PC-3 (cell line): ENCODE data around the gene CHD2. TPM values are rescaled to one million over a fixed set of nuclear protein-coding genes. Genes with fewer than 3 reads are reported as not detected.
A peak's percentile ranks its signal among the peaks of the same experiment; 100 is the strongest.

Experiments used
- ATAC-seq: fragments of 200-7000 bp; cut with Tn5 transposase; 2 replicates; pipeline ENCODE4 v1.9.1; 2020; ENCODE audit warnings: mild to moderate bottlenecking, moderate library complexity
- BruUV-seq: library from RNA; stranded (reverse); fragments of 400-500 nt; replicated peaks from 2 replicates; lab custom pipeline; 2021; lab: Mats Ljungman, UMichigan
- CTCF ChIA-PET: fragments of 300-600 bp; sonication (Branson Sonifier 250); formaldehyde crosslinking; loops from one replicate; lab custom pipeline; 2022; ENCODE audit warnings: antibody characterized with exemption; lab: Charles Lee
- POLR2A ChIA-PET: fragments of 300-600 bp; sonication (Branson Sonifier 250); formaldehyde crosslinking; loops from one replicate; lab custom pipeline; 2022; ENCODE audit warnings: antibody characterized with exemption; ENCODE audit not compliant: unreplicated experiment; lab: Charles Lee
- DNase-seq: peaks from one replicate; pipeline ENCODE4 v3.0.0-alpha.2; 2015
- H2AFZ ChIP-seq: fragments of 300-600 bp; sonication (generic); 2 replicates; pipeline ENCODE4 v1.6.0; 2016; ENCODE audit warnings: antibody characterized with exemption, low read length
- H3F3A ChIP-seq: fragments of 300-600 bp; sonication (generic); one replicate; pipeline ENCODE4 v1.6.0; 2017; ENCODE audit warnings: antibody characterized with exemption, low read length, control low read depth, mild to moderate bottlenecking; ENCODE audit not compliant: unreplicated experiment
- H3K27ac ChIP-seq: fragments of 300-600 bp; sonication (generic); 2 replicates; pipeline ENCODE4 v1.5.1; 2016; ENCODE audit warnings: mild to moderate bottlenecking, low read length
- H3K27me3 ChIP-seq: fragments of 300-600 bp; sonication (generic); 2 replicates; pipeline ENCODE4 v1.6.1; 2016; ENCODE audit warnings: low read length, mixed read lengths
- H3K36me3 ChIP-seq: fragments of 300-600 bp; sonication (generic); 2 replicates; pipeline ENCODE4 v1.6.1; 2016; ENCODE audit warnings: low read depth, mixed run types, low read length, mixed read lengths
- H3K4me1 ChIP-seq: fragments of 300-600 bp; sonication (generic); 2 replicates; pipeline ENCODE4 v1.5.1; 2016; ENCODE audit warnings: low read length; ENCODE audit not compliant: insufficient read depth
- H3K4me2 ChIP-seq: fragments of 300-600 bp; sonication (generic); 2 replicates; pipeline ENCODE4 v1.6.0; 2016; ENCODE audit warnings: low read length
- H3K4me3 ChIP-seq: fragments of 300-600 bp; sonication (generic); 2 replicates; pipeline ENCODE4 v1.5.1; 2016; ENCODE audit warnings: mild to moderate bottlenecking, low read length, mixed read lengths
- H3K79me2 ChIP-seq: fragments of 300-600 bp; sonication (generic); 2 replicates; pipeline ENCODE4 v1.6.1; 2017; ENCODE audit warnings: low read length, mixed read lengths
- H3K9ac ChIP-seq: fragments of 300-600 bp; sonication (generic); 2 replicates; pipeline ENCODE4 v1.6.0; 2016; ENCODE audit warnings: mild to moderate bottlenecking, low read length
- H3K9me2 ChIP-seq: fragments of 300-600 bp; sonication (generic); replicated peaks from 2 replicates; pipeline ENCODE4 v1.6.1; 2016; ENCODE audit warnings: mixed run types, low read length, mixed read lengths
- H3K9me3 ChIP-seq: fragments of 300-600 bp; sonication (generic); 2 replicates; pipeline ENCODE4 v1.6.1; 2016; ENCODE audit warnings: low read length, mixed read lengths
- H4K20me1 ChIP-seq: fragments of 300-600 bp; sonication (generic); 2 replicates; pipeline ENCODE4 v1.6.1; 2016; ENCODE audit warnings: low read length, mixed read lengths
- CTCF ChIP-seq: fragments of 300-600 bp; sonication (generic); conservative IDR thresholded peaks from 2 replicates; pipeline ENCODE4 v1.5.1; 2017; ENCODE audit warnings: antibody characterized with exemption, low read depth, mild to moderate bottlenecking, low read length
- EZH2 ChIP-seq: fragments of 300-600 bp; sonication (generic); IDR thresholded peaks from one replicate; pipeline ENCODE4 v1.6.1; 2017; ENCODE audit warnings: antibody characterized with exemption, mild to moderate bottlenecking, low read length; ENCODE audit not compliant: unreplicated experiment
- EZH2phosphoT487 ChIP-seq: fragments of 300-600 bp; sonication (generic); IDR thresholded peaks from 2 replicates; pipeline ENCODE4 v1.6.1; 2018; ENCODE audit warnings: mild to moderate bottlenecking, antibody characterized with exemption, low read length, borderline replicate concordance
- intact Hi-C: fragments of 100-400 bp; cut with micrococcal nuclease; formaldehyde crosslinking; loops from 2 replicates; pipeline ENCODE4 v1.9.0; 2023
- total RNA-seq: library from RNA; depleted of rRNA; stranded (reverse); fragments of >200 nt; gene quantifications from 2 replicates; pipeline ENCODE4 v1.2.3, GENCODE V29; 2014

CHD2 gene
- total RNA-seq, 1 experiment from 2014 or later, result 42.7 TPM

DNA sequence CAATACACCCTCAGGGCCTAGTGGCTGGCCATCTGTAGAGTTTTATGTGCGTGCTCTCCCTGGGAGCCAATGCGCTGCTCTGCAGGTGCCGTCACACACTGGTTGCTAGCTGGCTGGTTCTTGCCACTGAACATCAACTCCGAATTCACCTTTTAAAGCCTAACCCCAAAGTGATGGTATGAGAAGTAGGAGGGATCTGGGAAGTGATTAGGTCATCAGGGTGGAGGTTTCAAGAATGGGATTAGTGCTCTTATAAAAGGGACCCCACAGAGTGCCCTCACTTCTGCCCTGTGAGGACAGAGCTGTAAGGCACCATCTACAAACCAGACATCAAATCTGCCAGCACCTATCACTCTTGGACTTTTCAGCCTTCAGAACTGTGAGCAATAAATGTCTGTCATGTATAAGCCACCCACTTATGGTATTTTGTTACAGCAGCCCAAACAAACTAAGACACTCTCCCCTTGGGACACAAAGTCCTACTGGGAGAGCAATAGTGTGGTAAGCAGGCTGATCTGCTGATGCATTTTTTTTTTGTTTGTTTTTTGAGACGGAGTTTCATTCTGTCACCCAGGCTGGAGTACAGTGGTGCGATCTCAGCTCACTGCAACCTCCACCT lies 168.6 kb downstream of the CHD2 start:
- Histone ChIP-seq H4K20me1 (no peaks in the 10 kb centered on the region), H3K4me3 (no peak overlapping the region), H3K9ac (no peak overlapping the region), H3K79me2 (no peaks in the 10 kb centered on the region), H3K4me1 (peaks cover 23% of the 10 kb centered on the region), H3K27ac (no peak overlapping the region), H3K4me2 (no peak overlapping the region), H2AFZ (no peak overlapping the region), H3F3A (no peaks in the 10 kb centered on the region), H3K27me3 (peaks cover 23% of the 10 kb centered on the region), H3K9me3 (no peaks in the 10 kb centered on the region), H3K9me2 (no peaks in the 10 kb centered on the region), H3K36me3 (no peaks in the 10 kb centered on the region)
- ChIA-PET CTCF (no interaction called here), POLR2A (no interaction called here)
- ATAC-seq (no peak), DNase-seq (no peak)
- intact Hi-C loops, result no loop called here
- BruUV-seq, result no TSS peak
- TF ChIP-seq EZH2phosphoT487, result no peak
- TF ChIP-seq CTCF, result no peak
- TF ChIP-seq EZH2, result no peak

GRCh38 chr15:93070132-93070531 lies 170.0 kb downstream of the CHD2 start:
- no peak overlapping the region for H2AFZ ChIP-seq
- ATAC-seq (no peak), DNase-seq (peak; percentile 30)
- H3K4me3 ChIP-seq, result no peak overlapping the region
- peaks cover 15% of the 10 kb centered on the region; the same call in 1 of the 2 replicates for H3K4me1 ChIP-seq
- no peak overlapping the region for H3K4me2 ChIP-seq
- H3K9me2 ChIP-seq, result no peaks in the 10 kb centered on the region
- H3K36me3 ChIP-seq, result no peaks in the 10 kb centered on the region
- CTCF ChIA-PET, result no interaction called here
- H3F3A ChIP-seq, result no peaks in the 10 kb centered on the region
- H3K79me2 ChIP-seq, result no peaks in the 10 kb centered on the region
- H3K27ac ChIP-seq, result no peak overlapping the region
- no TSS peak for BruUV-seq
- H3K9ac ChIP-seq, result no peak overlapping the region
- intact Hi-C loops, result no loop called here
- no peak for TF ChIP-seq CTCF
- no peak for TF ChIP-seq EZH2phosphoT487
- no peak for TF ChIP-seq EZH2
- H3K27me3 ChIP-seq, result peaks cover 35% of the 10 kb centered on the region
- H3K9me3 ChIP-seq, result no peaks in the 10 kb centered on the region
- POLR2A ChIA-PET, result no interaction called here
- no peaks in the 10 kb centered on the region for H4K20me1 ChIP-seq

DNA sequence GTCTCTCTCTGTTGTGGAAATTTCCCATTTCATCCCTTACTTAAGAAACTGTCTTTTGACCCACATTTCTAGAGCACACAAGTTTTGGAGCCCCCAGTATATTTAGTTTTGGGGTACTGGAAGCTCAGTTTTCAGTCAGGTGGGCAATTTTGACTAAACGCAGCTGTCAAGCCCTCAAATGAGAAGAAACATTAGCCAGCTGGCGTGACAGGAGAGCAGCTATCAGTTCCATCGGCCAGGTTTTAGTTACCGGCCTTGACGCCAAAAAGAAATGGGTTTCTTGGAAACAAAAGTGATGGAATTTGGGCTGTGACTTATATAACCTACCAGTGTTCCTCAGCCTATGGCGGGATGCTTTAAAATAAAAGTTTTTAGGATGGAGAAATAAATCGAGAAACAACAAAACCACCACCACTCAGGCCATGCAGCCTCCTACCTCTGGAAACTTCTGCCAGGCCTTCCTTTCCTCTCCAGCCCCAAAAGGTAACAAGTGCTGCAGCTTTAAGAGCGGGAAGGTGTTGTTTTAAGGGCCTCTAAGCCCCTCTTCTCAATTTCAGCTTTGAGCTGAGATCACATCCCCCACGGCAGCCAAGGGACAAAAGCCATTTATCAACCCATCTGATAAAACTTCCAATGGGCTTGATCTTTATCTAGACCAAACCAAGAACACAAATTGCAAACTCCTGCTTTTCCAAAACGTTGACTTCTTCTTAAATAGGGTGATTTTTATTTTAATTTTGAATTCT lies 170.6 kb downstream of the CHD2 start:
- no TSS peak for BruUV-seq
- Histone ChIP-seq H3K9me2 (no peaks in the 10 kb centered on the region), H3K79me2 (no peaks in the 10 kb centered on the region), H3K9me3 (no peaks in the 10 kb centered on the region), H3K9ac (no peak overlapping the region), H3K27ac (no peak overlapping the region), H4K20me1 (no peaks in the 10 kb centered on the region), H3K4me2 (no peak overlapping the region), H3K36me3 (no peaks in the 10 kb centered on the region), H2AFZ (no peak overlapping the region), H3K4me3 (no peak overlapping the region), H3F3A (no peaks in the 10 kb centered on the region), H3K4me1 (peaks cover 15% of the 10 kb centered on the region; the same call in 1 of the 2 replicates), H3K27me3 (peaks cover 40% of the 10 kb centered on the region)
- ChIA-PET POLR2A (no interaction called here), CTCF (no interaction called here)
- ATAC-seq, result no peak
- TF ChIP-seq EZH2phosphoT487 (no peak), EZH2 (no peak), CTCF (no peak)
- no peak for DNase-seq
- intact Hi-C loops, result no loop called here
